Smooth muscle cell (in vitro differentiated cells): ENCODE results near the gene RESP18. TPM values are rescaled to one million over a fixed set of nuclear protein-coding genes. Genes with fewer than 3 reads are reported as not detected.

Experiments used
- DNase-seq: peaks from one replicate; lab custom pipeline; 2025; ENCODE audit not compliant: unreplicated experiment; lab: John Stamatoyannopoulos, UW
- H2AFZ ChIP-seq: fragments of 200-600 bp; sonication (generic); 2 replicates; pipeline ENCODE4 v1.6.0; 2016; ENCODE audit warnings: antibody characterized with exemption, low read depth, mild to moderate bottlenecking
- H3F3A ChIP-seq: fragments of 200-600 bp; sonication (generic); 2 replicates; pipeline ENCODE4 v1.6.0; 2017; ENCODE audit warnings: antibody characterized with exemption, low read depth
- H3K27ac ChIP-seq: fragments of 200-600 bp; sonication (generic); 2 replicates; pipeline ENCODE4 v1.5.1; 2016; ENCODE audit warnings: low read depth, mild to moderate bottlenecking
- H3K27me3 ChIP-seq: fragments of 200-600 bp; sonication (generic); 2 replicates; pipeline ENCODE4 v1.6.1; 2016; ENCODE audit warnings: low read depth, mild to moderate bottlenecking
- H3K36me3 ChIP-seq: fragments of 200-600 bp; sonication (generic); 2 replicates; pipeline ENCODE4 v1.5.1; 2016; ENCODE audit warnings: low read depth
- H3K4me1 ChIP-seq: fragments of 200-600 bp; sonication (generic); 2 replicates; pipeline ENCODE4 v1.5.1; 2016; ENCODE audit warnings: low read depth
- H3K4me2 ChIP-seq: fragments of 200-600 bp; sonication (generic); 2 replicates; pipeline ENCODE4 v1.6.0; 2016; ENCODE audit warnings: mild to moderate bottlenecking
- H3K4me3 ChIP-seq: fragments of 200-600 bp; sonication (generic); 2 replicates; pipeline ENCODE4 v1.5.1; 2016; ENCODE audit warnings: mild to moderate bottlenecking
- H3K79me2 ChIP-seq: fragments of 200-600 bp; sonication (generic); 2 replicates; pipeline ENCODE4 v1.6.0; 2016; ENCODE audit warnings: low read depth, mild to moderate bottlenecking
- H3K9ac ChIP-seq: fragments of 200-600 bp; sonication (generic); 2 replicates; pipeline ENCODE4 v1.6.0; 2016; ENCODE audit warnings: low read depth
- H3K9me3 ChIP-seq: fragments of 200-600 bp; sonication (generic); replicated peaks from 2 replicates; pipeline ENCODE4 v1.5.1; 2016; ENCODE audit warnings: low read depth
- H4K20me1 ChIP-seq: fragments of 200-600 bp; sonication (generic); 2 replicates; pipeline ENCODE4 v1.6.0; 2016; ENCODE audit warnings: low read depth
- WGBS: methylation state at CpG from one replicate; pipeline ENCODE4 v1.1.7; 2016; ENCODE audit warnings: low lambda C conversion rate; 5-methylcytosine and 5-hydroxymethylcytosine counted together
- polyA plus RNA-seq: library from polyadenylated mRNA; unstranded; fragments of >200 nt; fragmentation: Nextera tagmentation; extraction: Ambion mirVana; gene quantifications from 2 replicates; pipeline ENCODE4 v1.2.1, GENCODE V29; 2016
- total RNA-seq: library from RNA; depleted of rRNA; stranded (reverse); fragments of >200 nt; gene quantifications from 2 replicates; pipeline ENCODE4 v1.2.3, GENCODE V29; 2014
- TF ChIP-seq, protein P1 (sequence below): fragments of 200-600 bp; sonication (generic); IDR thresholded peaks from 2 replicates; pipeline ENCODE4 v1.5.1; 2017; ENCODE audit warnings: borderline replicate concordance, mild to moderate bottlenecking, antibody characterized with exemption; ENCODE audit not compliant: insufficient read depth, poor library complexity, severe bottlenecking

RESP18 gene
- total and polyA plus RNA-seq, 2 experiments from 2014 or later, result not detected

DNA sequence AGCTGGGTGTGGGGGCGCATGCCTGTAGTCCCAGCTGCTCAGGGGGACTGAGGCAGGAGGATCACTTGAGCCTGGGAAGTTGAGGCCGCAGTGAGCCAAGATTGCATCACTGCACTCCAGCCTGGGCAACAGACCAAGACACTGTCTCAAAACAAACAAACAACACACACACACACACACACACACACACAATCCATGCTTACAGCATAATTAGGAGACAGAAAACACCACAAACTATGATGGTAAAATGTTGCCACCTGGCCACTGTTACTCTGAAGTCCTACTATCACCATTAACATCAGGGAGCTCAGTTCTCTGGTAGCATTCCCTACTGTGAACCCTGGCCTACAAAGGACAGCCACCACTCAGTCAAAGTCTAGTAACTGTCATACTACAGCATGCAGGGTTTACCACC lies 36.9 kb upstream of the RESP18 start:
- no peak for DNase-seq
- Histone ChIP-seq H3K27ac (peak overlapping the region; percentile 10), H2AFZ (no peak overlapping the region), H4K20me1 (no peaks in the 10 kb centered on the region), H3F3A (no peaks in the 10 kb centered on the region), H3K27me3 (no peaks in the 10 kb centered on the region), H3K4me1 (no peaks in the 10 kb centered on the region), H3K4me3 (no peak overlapping the region), H3K9ac (no peak overlapping the region), H3K79me2 (no peaks in the 10 kb centered on the region), H3K36me3 (no peaks in the 10 kb centered on the region), H3K4me2 (peak overlapping the region; percentile 63), H3K9me3 (no peaks in the 10 kb centered on the region)
- 46% methylated on average over 2 of the region's 2 CpGs for WGBS
- TF ChIP-seq, protein P1, sequence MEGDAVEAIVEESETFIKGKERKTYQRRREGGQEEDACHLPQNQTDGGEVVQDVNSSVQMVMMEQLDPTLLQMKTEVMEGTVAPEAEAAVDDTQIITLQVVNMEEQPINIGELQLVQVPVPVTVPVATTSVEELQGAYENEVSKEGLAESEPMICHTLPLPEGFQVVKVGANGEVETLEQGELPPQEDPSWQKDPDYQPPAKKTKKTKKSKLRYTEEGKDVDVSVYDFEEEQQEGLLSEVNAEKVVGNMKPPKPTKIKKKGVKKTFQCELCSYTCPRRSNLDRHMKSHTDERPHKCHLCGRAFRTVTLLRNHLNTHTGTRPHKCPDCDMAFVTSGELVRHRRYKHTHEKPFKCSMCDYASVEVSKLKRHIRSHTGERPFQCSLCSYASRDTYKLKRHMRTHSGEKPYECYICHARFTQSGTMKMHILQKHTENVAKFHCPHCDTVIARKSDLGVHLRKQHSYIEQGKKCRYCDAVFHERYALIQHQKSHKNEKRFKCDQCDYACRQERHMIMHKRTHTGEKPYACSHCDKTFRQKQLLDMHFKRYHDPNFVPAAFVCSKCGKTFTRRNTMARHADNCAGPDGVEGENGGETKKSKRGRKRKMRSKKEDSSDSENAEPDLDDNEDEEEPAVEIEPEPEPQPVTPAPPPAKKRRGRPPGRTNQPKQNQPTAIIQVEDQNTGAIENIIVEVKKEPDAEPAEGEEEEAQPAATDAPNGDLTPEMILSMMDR, result no peak

DNA sequence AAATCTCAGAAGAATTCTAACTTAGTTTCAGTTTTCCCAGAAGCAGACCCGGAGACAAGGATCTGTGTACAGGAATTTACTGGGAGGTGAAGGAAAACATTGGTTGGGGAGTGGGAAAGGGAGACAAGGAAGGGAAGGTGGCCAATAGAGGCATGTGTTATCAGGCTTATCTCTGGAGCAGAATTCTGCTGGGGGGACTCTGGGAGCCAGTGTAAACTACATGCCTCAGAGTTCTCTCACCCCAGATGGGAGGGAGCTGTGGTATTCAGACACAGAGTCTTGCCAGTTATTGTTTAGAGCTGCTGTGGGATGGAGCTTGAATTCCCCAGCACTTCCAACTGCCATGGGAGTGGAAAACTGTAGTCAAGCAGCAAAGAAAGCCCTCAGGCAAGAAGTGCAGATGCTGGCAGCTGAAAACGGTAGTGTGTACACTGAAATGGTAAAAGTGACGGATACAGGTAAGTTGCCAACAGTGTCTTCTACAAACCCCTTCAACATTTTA lies 36.2 kb upstream of the RESP18 start:
- no peaks in the 10 kb centered on the region for H4K20me1 ChIP-seq
- no peak for DNase-seq
- no peaks in the 10 kb centered on the region for H3K36me3 ChIP-seq
- H3K9me3 ChIP-seq, result no peaks in the 10 kb centered on the region
- TF ChIP-seq, protein P1, result no peak
- H3K27ac ChIP-seq, result peak overlapping the region; percentile 10
- no peaks in the 10 kb centered on the region for H3K79me2 ChIP-seq
- no peak overlapping the region for H3K9ac ChIP-seq
- H3K27me3 ChIP-seq, result no peaks in the 10 kb centered on the region
- H2AFZ ChIP-seq, result no peak overlapping the region
- peak overlapping the region; percentile 63 for H3K4me2 ChIP-seq
- no peaks in the 10 kb centered on the region for H3K4me1 ChIP-seq
- H3F3A ChIP-seq, result no peaks in the 10 kb centered on the region
- H3K4me3 ChIP-seq, result no peak overlapping the region
- 31% methylated on average over 3 of the region's 3 CpGs for WGBS

DNA sequence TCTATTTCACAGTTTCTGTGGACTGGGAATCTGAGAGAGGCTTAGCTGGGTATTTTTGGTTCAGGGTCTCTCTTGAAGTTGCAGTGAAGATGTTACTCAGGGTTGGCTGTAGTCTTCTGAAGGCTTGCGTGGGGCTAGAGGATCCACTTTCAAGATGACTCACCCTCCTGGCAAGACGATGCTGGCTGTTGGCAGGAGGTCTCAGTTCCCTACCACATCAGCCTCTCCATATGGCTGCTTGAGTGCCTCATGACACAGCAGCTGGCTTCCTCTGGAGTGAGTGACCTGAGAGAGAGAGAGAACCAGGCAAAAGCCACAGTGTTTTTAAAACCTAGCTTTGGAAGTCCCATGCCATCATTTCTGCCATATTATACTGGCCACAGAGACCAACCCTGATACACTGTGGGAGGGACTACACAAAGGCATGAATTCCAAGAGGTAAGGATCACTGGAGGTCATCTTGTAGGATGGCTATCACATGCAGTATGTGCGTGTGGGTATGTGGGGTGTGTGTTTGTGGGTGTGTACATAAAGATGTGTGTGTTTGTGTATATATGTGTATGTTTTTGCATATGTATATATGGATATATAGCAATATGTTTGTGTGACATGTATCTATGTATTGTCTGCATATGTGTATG lies 30.1 kb upstream of the RESP18 start:
- no peak overlapping the region for H3K9ac ChIP-seq
- TF ChIP-seq, protein P1, result no peak
- no peaks in the 10 kb centered on the region for H3K36me3 ChIP-seq
- no peaks in the 10 kb centered on the region for H3F3A ChIP-seq
- no peak overlapping the region for H2AFZ ChIP-seq
- H3K79me2 ChIP-seq, result no peaks in the 10 kb centered on the region
- H3K27ac ChIP-seq, result no peak overlapping the region
- H3K4me2 ChIP-seq, result peak overlapping the region; percentile 28
- 19% methylated on average over 3 of the region's 3 CpGs for WGBS
- no peaks in the 10 kb centered on the region for H3K9me3 ChIP-seq
- DNase-seq, result no peak
- peaks cover 6% of the 10 kb centered on the region for H3K4me1 ChIP-seq
- no peak overlapping the region for H3K4me3 ChIP-seq
- peaks cover 39% of the 10 kb centered on the region for H3K27me3 ChIP-seq
- no peaks in the 10 kb centered on the region for H4K20me1 ChIP-seq

DNA sequence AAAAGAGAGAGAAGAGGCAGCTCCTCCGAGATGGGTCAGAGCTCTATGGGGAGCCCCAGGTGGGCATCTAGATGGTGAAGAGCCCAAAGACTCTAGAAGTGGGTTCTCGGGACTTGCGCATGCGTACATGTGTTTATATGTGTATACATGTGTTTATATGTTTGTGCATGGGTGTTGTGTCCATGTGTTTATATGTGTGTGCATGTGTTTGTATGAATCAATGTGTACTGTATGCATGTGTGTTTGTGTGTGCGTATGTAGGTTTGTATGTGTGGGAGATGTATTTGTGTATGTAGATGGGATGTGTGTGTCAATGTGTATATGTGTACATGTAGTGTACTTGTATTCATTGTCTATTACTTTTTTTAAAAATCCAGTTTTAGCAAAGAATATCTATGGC lies 29.5 kb upstream of the RESP18 start:
- H3K4me2 ChIP-seq, result peak overlapping the region; percentile 28
- 93% methylated on average over 5 of the region's 5 CpGs for WGBS
- DNase-seq, result no peak

More for the DNA sequence above, 29.5 kb upstream of the RESP18 start:
- peaks cover 6% of the 10 kb centered on the region for H3K4me1 ChIP-seq
- TF ChIP-seq, protein P1, result no peak
- no peaks in the 10 kb centered on the region for H3K9me3 ChIP-seq
- H3K4me3 ChIP-seq, result no peak overlapping the region
- no peaks in the 10 kb centered on the region for H3K36me3 ChIP-seq
- no peaks in the 10 kb centered on the region for H4K20me1 ChIP-seq
- H3F3A ChIP-seq, result no peaks in the 10 kb centered on the region
- H3K27me3 ChIP-seq, result peaks cover 45% of the 10 kb centered on the region
- no peak overlapping the region for H3K27ac ChIP-seq
- H3K79me2 ChIP-seq, result no peaks in the 10 kb centered on the region
- H2AFZ ChIP-seq, result no peak overlapping the region
- H3K9ac ChIP-seq, result no peak overlapping the region
